ENCODE results near the gene TMEM185B.

GRCh38 chr2:120189189-120189588, 34.0 kb downstream of the TMEM185B start:
- no peak for TF ChIP-seq CTCF (conservative IDR thresholded peaks at IDR 0.05 in 1 of 2, IDR thresholded peaks at IDR 0.05 in 1 of 2; ENCODE audit: low read depth in 1 of 2, low read length in 2 of 2)
- TF ChIP-seq EZH2 (IDR thresholded peaks at IDR 0.05; ENCODE audit: low read length, missing control alignments): no peak

Measured in fibroblast of lung (primary cell).